Suprapubic skin (tissue), 4 donors: ENCODE data around the gene KIRREL3. TPM values are rescaled to one million over a fixed set of nuclear protein-coding genes. Genes with fewer than 3 reads are reported as not detected.

Experiments
- DNase-seq, 2 donors: peaks; one replicate each; pipeline ENCODE4 v3.0.0-alpha.2; 2019; ENCODE audit warnings: low spot score in 2 of 2
- H3K27ac ChIP-seq: fragments of 200-600 bp; sonication (generic); one replicate; pipeline ENCODE4 v1.5.1; 2019
- H3K27me3 ChIP-seq: fragments of 200-600 bp; sonication (generic); one replicate; pipeline ENCODE4 v1.5.1; 2019
- H3K36me3 ChIP-seq: fragments of 200-600 bp; sonication (generic); one replicate; pipeline ENCODE4 v1.5.1; 2019
- H3K4me1 ChIP-seq: fragments of 200-600 bp; sonication (generic); one replicate; pipeline ENCODE4 v1.5.1; 2019
- H3K4me3 ChIP-seq: fragments of 200-600 bp; sonication (generic); one replicate; pipeline ENCODE4 v1.5.1; 2019; ENCODE audit warnings: mild to moderate bottlenecking
- H3K9me3 ChIP-seq: fragments of 200-600 bp; sonication (generic); one replicate; pipeline ENCODE4 v1.5.1; 2019
- EP300 ChIP-seq: sonication (generic); formaldehyde crosslinking; IDR thresholded peaks from one replicate; pipeline ENCODE4 v1.6.1; 2017; ENCODE audit warnings: antibody characterized with exemption
- POLR2A ChIP-seq, 2 donors: fragments of 450-650 bp; IDR thresholded peaks; one replicate each; pipeline ENCODE4 v1.6.1; 2017; ENCODE audit warnings: antibody characterized with exemption in 2 of 2, mild to moderate bottlenecking in 2 of 2, moderate library complexity in 2 of 2
- POLR2AphosphoS5 ChIP-seq, 3 donors: sonication (generic); formaldehyde crosslinking; IDR thresholded peaks; one replicate each; pipeline ENCODE4 v1.6.1; 2017; ENCODE audit warnings: antibody characterized with exemption in 3 of 3
- WGBS: methylation state at CpG from one replicate; pipeline ENCODE4 v1.1.5; 2018; 5-methylcytosine and 5-hydroxymethylcytosine counted together
- total RNA-seq, 4 donors: library from RNA; depleted of rRNA; stranded (reverse); fragments of >200 nt; gene quantifications; one replicate each; pipeline ENCODE4 v1.1.0, GENCODE V29; 2016
- TF ChIP-seq, protein P1 (sequence below), 2 donors: fragments of 200-600 bp in 1 of 2; fragments of 450-650 bp in 1 of 2; sonication (generic) in 1 of 2; IDR thresholded peaks; one replicate each; pipeline ENCODE4 v1.5.1; 2016 to 2019; ENCODE audit warnings: antibody characterized with exemption in 2 of 2, mild to moderate bottlenecking in 1 of 2, moderate library complexity in 1 of 2

Gene KIRREL3
- total RNA-seq, 4 donors from 2014 or later = 0.17 TPM; not detected in 3

GRCh38 chr11:126485021-126485792, 515.4 kb downstream of the KIRREL3 start:
- H3K4me1 ChIP-seq = peaks cover 5% of the 10 kb centered on the region
- H3K4me3 ChIP-seq = no peak overlapping the region
- no peaks in the 10 kb centered on the region for H3K36me3 ChIP-seq
- no peaks in the 10 kb centered on the region for H3K27me3 ChIP-seq
- DNase-seq = no peak
- H3K9me3 ChIP-seq = no peaks in the 10 kb centered on the region
- TF ChIP-seq POLR2AphosphoS5 (IDR thresholded peaks at IDR 0.05) = no peak
- TF ChIP-seq, protein P1, sequence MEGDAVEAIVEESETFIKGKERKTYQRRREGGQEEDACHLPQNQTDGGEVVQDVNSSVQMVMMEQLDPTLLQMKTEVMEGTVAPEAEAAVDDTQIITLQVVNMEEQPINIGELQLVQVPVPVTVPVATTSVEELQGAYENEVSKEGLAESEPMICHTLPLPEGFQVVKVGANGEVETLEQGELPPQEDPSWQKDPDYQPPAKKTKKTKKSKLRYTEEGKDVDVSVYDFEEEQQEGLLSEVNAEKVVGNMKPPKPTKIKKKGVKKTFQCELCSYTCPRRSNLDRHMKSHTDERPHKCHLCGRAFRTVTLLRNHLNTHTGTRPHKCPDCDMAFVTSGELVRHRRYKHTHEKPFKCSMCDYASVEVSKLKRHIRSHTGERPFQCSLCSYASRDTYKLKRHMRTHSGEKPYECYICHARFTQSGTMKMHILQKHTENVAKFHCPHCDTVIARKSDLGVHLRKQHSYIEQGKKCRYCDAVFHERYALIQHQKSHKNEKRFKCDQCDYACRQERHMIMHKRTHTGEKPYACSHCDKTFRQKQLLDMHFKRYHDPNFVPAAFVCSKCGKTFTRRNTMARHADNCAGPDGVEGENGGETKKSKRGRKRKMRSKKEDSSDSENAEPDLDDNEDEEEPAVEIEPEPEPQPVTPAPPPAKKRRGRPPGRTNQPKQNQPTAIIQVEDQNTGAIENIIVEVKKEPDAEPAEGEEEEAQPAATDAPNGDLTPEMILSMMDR (IDR thresholded peaks at IDR 0.05) = no peak
- no peak for TF ChIP-seq POLR2A (IDR thresholded peaks at IDR 0.05)
- TF ChIP-seq EP300 = no peak
- whole genome bisulfite sequencing = 72% methylated on average over 10 of the region's 10 CpGs
- no peak overlapping the region for H3K27ac ChIP-seq

- no peak for DNase-seq
- Histone ChIP-seq H3K27me3 (no peaks in the 10 kb centered on the region), H3K9me3 (no peaks in the 10 kb centered on the region), H3K36me3 (no peaks in the 10 kb centered on the region), H3K4me3 (no peak overlapping the region), H3K4me1 (peaks cover 5% of the 10 kb centered on the region), H3K27ac (no peak overlapping the region)
- TF ChIP-seq, protein P1 (IDR thresholded peaks at IDR 0.05) = no peak
- TF ChIP-seq EP300 = no peak
- 96% methylated on average over 2 of the region's 2 CpGs for WGBS
These were observed 516.3 kb downstream of the KIRREL3 start for GRCh38 chr11:126484266-126484665.

- Histone ChIP-seq H3K27me3 (no peaks in the 10 kb centered on the region), H3K27ac (no peak overlapping the region), H3K36me3 (no peaks in the 10 kb centered on the region), H3K9me3 (no peaks in the 10 kb centered on the region), H3K4me3 (no peak overlapping the region), H3K4me1 (peaks cover 5% of the 10 kb centered on the region)
- no peak for DNase-seq
- no peak for TF ChIP-seq POLR2AphosphoS5 (IDR thresholded peaks at IDR 0.05)
- 83% methylated on average over 4 of the region's 4 CpGs for WGBS
These were observed 516.9 kb downstream of the KIRREL3 start for GRCh38 chr11:126483621-126484195.

- Histone ChIP-seq H3K4me3 (no peak overlapping the region), H3K27ac (no peak overlapping the region), H3K36me3 (no peaks in the 10 kb centered on the region), H3K27me3 (no peaks in the 10 kb centered on the region), H3K9me3 (no peaks in the 10 kb centered on the region), H3K4me1 (peaks cover 5% of the 10 kb centered on the region)
- no peak for DNase-seq
- TF ChIP-seq POLR2AphosphoS5 (IDR thresholded peaks at IDR 0.05) = no peak
- no peak for TF ChIP-seq EP300
- TF ChIP-seq POLR2A (IDR thresholded peaks at IDR 0.05) = no peak
- TF ChIP-seq, protein P1 (IDR thresholded peaks at IDR 0.05) = no peak
- 85% methylated on average over 5 of the region's 5 CpGs for WGBS
These were observed 517.9 kb downstream of the KIRREL3 start for GRCh38 chr11:126482586-126483108.

- TF ChIP-seq, protein P1 (IDR thresholded peaks at IDR 0.05) = no peak
- no peak for TF ChIP-seq POLR2A (IDR thresholded peaks at IDR 0.05)
- no peak for TF ChIP-seq EP300
- TF ChIP-seq POLR2AphosphoS5 (IDR thresholded peaks at IDR 0.05) = no peak
- Histone ChIP-seq H3K9me3 (no peaks in the 10 kb centered on the region), H3K4me3 (no peak overlapping the region), H3K27ac (no peak overlapping the region), H3K4me1 (peaks cover 5% of the 10 kb centered on the region), H3K36me3 (no peaks in the 10 kb centered on the region), H3K27me3 (no peaks in the 10 kb centered on the region)
- DNase-seq = peak in 1 of 2 donors; percentile 31
- 86% methylated on average over 5 of the region's 5 CpGs for WGBS
These were observed 519.3 kb downstream of the KIRREL3 start for GRCh38 chr11:126481303-126481680.
